WTC11 (cell line): ENCODE measurements around the gene KCNE4.
A peak's percentile ranks its signal among the peaks of the same experiment; 100 is the strongest.

Source experiments
- CBFB ChIP-seq: sonication (generic); formaldehyde crosslinking; IDR thresholded peaks from 2 replicates; pipeline ENCODE4 v1.8.1; 2022; ENCODE audit warnings: mild to moderate bottlenecking, low read depth, missing genetic modification reagents
- CTCF ChIP-seq: fragments of 200-600 bp; IDR thresholded peaks from 2 replicates; pipeline ENCODE4 v1.8.0; 2022; ENCODE audit warnings: antibody characterized with exemption
- ETV6 ChIP-seq: sonication (generic); formaldehyde crosslinking; IDR thresholded peaks from 2 replicates; pipeline ENCODE4 v1.8.1; 2022; ENCODE audit warnings: mild to moderate bottlenecking, missing genetic modification reagents
- FOXP1 ChIP-seq: sonication (generic); formaldehyde crosslinking; IDR thresholded peaks from 2 replicates; pipeline ENCODE4 v1.8.0; 2022; ENCODE audit warnings: missing genetic modification reagents, mild to moderate bottlenecking, moderate library complexity, borderline replicate concordance
- NFYB ChIP-seq: sonication (generic); formaldehyde crosslinking; conservative IDR thresholded peaks from 2 replicates; pipeline ENCODE4 v1.8.0; 2022; ENCODE audit warnings: low read depth, missing genetic modification reagents
- TF ChIP-seq, protein P1 (sequence below): sonication (generic); formaldehyde crosslinking; IDR thresholded peaks from 2 replicates; pipeline ENCODE4 v1.8.0; 2022; ENCODE audit warnings: mild to moderate bottlenecking, missing genetic modification reagents
- TF ChIP-seq, protein P2 (sequence below): sonication (generic); formaldehyde crosslinking; IDR thresholded peaks from 2 replicates; pipeline ENCODE4 v1.8.0; 2022; ENCODE audit warnings: mild to moderate bottlenecking, missing genetic modification reagents
- TF ChIP-seq, protein P3 (sequence below): sonication (generic); formaldehyde crosslinking; IDR thresholded peaks from 2 replicates; pipeline ENCODE4 v1.8.1; 2023; ENCODE audit warnings: mild to moderate bottlenecking, missing genetic modification reagents

- TF ChIP-seq CTCF (no peak), FOXP1 (no peak), CBFB (CRISPR knock-in tag) (no peak), ETV6 (CRISPR knock-in tag) (no peak), NFYB (no peak)
- TF ChIP-seq, protein P1, sequence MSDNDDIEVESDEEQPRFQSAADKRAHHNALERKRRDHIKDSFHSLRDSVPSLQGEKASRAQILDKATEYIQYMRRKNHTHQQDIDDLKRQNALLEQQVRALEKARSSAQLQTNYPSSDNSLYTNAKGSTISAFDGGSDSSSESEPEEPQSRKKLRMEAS (CRISPR knock-in tag), result no peak
- TF ChIP-seq, protein P2, sequence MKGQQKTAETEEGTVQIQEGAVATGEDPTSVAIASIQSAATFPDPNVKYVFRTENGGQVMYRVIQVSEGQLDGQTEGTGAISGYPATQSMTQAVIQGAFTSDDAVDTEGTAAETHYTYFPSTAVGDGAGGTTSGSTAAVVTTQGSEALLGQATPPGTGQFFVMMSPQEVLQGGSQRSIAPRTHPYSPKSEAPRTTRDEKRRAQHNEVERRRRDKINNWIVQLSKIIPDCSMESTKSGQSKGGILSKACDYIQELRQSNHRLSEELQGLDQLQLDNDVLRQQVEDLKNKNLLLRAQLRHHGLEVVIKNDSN, result 0 out of 2 replicates have a peak, but pooled peaks have one; percentile 43
- TF ChIP-seq, protein P3, sequence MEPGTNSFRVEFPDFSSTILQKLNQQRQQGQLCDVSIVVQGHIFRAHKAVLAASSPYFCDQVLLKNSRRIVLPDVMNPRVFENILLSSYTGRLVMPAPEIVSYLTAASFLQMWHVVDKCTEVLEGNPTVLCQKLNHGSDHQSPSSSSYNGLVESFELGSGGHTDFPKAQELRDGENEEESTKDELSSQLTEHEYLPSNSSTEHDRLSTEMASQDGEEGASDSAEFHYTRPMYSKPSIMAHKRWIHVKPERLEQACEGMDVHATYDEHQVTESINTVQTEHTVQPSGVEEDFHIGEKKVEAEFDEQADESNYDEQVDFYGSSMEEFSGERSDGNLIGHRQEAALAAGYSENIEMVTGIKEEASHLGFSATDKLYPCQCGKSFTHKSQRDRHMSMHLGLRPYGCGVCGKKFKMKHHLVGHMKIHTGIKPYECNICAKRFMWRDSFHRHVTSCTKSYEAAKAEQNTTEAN (CRISPR knock-in tag), result no peak
These were observed 15.1 kb upstream of the KCNE4 start for GRCh38 chr2:223036790-223037444.
